ENCODE data around the gene ZNF195. TPM values are rescaled to one million over a fixed set of nuclear protein-coding genes. Genes with fewer than 3 reads are reported as not detected.

ZNF195 gene
- total and polyA plus RNA-seq, 2 experiments from 2014 or later, result 101 to 116 TPM

DNA sequence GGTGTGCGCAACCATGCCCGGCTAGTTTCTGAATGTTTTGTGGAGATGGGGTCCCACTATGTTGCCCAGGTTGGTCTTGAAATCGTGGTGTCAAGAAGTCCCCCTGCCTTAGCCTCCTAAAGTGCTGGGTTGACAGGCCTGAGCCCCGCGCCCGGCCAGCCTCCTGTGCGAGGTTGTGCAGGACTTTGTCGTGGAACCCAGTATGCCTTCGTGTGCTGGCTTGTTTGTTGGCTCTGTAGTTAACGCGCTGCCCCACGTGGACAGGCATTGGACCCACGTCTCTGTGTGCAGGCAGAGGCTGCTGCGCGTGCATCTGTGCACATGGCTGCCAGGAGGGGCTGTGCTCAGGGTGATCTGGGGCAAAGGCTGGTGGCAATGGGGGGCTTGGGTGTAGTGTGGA is 33.9 kb upstream of the ZNF195 start (continued):
- TF ChIP-seq, protein P1, sequence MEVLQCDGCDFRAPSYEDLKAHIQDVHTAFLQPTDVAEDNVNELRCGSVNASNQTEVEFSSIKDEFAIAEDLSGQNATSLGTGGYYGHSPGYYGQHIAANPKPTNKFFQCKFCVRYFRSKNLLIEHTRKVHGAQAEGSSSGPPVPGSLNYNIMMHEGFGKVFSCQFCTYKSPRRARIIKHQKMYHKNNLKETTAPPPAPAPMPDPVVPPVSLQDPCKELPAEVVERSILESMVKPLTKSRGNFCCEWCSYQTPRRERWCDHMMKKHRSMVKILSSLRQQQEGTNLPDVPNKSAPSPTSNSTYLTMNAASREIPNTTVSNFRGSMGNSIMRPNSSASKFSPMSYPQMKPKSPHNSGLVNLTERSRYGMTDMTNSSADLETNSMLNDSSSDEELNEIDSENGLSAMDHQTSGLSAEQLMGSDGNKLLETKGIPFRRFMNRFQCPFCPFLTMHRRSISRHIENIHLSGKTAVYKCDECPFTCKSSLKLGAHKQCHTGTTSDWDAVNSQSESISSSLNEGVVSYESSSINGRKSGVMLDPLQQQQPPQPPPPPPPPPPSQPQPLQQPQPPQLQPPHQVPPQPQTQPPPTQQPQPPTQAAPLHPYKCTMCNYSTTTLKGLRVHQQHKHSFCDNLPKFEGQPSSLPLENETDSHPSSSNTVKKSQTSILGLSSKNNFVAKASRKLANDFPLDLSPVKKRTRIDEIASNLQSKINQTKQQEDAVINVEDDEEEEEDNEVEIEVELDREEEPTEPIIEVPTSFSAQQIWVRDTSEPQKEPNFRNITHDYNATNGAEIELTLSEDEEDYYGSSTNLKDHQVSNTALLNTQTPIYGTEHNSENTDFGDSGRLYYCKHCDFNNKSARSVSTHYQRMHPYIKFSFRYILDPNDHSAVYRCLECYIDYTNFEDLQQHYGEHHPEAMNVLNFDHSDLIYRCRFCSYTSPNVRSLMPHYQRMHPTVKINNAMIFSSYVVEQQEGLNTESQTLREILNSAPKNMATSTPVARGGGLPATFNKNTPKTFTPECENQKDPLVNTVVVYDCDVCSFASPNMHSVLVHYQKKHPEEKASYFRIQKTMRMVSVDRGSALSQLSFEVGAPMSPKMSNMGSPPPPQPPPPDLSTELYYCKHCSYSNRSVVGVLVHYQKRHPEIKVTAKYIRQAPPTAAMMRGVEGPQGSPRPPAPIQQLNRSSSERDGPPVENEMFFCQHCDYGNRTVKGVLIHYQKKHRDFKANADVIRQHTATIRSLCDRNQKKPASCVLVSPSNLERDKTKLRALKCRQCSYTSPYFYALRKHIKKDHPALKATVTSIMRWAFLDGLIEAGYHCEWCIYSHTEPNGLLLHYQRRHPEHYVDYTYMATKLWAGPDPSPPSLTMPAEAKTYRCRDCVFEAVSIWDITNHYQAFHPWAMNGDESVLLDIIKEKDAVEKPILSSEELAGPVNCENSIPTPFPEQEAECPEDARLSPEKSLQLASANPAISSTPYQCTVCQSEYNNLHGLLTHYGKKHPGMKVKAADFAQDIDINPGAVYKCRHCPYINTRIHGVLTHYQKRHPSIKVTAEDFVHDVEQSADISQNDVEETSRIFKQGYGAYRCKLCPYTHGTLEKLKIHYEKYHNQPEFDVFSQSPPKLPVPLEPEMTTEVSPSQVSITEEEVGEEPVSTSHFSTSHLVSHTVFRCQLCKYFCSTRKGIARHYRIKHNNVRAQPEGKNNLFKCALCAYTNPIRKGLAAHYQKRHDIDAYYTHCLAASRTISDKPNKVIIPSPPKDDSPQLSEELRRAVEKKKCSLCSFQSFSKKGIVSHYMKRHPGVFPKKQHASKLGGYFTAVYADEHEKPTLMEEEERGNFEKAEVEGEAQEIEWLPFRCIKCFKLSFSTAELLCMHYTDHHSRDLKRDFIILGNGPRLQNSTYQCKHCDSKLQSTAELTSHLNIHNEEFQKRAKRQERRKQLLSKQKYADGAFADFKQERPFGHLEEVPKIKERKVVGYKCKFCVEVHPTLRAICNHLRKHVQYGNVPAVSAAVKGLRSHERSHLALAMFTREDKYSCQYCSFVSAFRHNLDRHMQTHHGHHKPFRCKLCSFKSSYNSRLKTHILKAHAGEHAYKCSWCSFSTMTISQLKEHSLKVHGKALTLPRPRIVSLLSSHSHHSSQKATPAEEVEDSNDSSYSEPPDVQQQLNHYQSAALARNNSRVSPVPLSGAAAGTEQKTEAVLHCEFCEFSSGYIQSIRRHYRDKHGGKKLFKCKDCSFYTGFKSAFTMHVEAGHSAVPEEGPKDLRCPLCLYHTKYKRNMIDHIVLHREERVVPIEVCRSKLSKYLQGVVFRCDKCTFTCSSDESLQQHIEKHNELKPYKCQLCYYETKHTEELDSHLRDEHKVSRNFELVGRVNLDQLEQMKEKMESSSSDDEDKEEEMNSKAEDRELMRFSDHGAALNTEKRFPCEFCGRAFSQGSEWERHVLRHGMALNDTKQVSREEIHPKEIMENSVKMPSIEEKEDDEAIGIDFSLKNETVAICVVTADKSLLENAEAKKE (CRISPR knock-in tag; IDR thresholded peaks at IDR 0.05), result no peak
- TF ChIP-seq STAT1 (IDR thresholded peaks at IDR 0.05; ENCODE audit: unreplicated experiment), result no peak
- TF ChIP-seq, protein P2, sequence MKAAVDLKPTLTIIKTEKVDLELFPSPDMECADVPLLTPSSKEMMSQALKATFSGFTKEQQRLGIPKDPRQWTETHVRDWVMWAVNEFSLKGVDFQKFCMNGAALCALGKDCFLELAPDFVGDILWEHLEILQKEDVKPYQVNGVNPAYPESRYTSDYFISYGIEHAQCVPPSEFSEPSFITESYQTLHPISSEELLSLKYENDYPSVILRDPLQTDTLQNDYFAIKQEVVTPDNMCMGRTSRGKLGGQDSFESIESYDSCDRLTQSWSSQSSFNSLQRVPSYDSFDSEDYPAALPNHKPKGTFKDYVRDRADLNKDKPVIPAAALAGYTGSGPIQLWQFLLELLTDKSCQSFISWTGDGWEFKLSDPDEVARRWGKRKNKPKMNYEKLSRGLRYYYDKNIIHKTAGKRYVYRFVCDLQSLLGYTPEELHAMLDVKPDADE (IDR thresholded peaks at IDR 0.05), result no peak
- TF ChIP-seq ZNF331 (CRISPR knock-in tag; IDR thresholded peaks at IDR 0.05; ENCODE audit: low read depth), result no peak
- no peak for TF ChIP-seq EZH2phosphoT487 (IDR thresholded peaks at IDR 0.05; ENCODE audit: unreplicated experiment)
- TF ChIP-seq POLR2AphosphoS5 (IDR thresholded peaks at IDR 0.05; ENCODE audit: low read depth), result no peak
- no peak for TF ChIP-seq EZH2 (IDR thresholded peaks at IDR 0.05; ENCODE audit: low read depth, unreplicated experiment)
- TF ChIP-seq ZNF114 (CRISPR knock-in tag; IDR thresholded peaks at IDR 0.05), result no peak
- TF ChIP-seq, protein P3, sequence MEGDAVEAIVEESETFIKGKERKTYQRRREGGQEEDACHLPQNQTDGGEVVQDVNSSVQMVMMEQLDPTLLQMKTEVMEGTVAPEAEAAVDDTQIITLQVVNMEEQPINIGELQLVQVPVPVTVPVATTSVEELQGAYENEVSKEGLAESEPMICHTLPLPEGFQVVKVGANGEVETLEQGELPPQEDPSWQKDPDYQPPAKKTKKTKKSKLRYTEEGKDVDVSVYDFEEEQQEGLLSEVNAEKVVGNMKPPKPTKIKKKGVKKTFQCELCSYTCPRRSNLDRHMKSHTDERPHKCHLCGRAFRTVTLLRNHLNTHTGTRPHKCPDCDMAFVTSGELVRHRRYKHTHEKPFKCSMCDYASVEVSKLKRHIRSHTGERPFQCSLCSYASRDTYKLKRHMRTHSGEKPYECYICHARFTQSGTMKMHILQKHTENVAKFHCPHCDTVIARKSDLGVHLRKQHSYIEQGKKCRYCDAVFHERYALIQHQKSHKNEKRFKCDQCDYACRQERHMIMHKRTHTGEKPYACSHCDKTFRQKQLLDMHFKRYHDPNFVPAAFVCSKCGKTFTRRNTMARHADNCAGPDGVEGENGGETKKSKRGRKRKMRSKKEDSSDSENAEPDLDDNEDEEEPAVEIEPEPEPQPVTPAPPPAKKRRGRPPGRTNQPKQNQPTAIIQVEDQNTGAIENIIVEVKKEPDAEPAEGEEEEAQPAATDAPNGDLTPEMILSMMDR (conservative IDR thresholded peaks at IDR 0.05; ENCODE audit: low read depth in 2 of 2), result no peak
